Measurements from ENCODE around the gene B3GALT5.

B3GALT5 gene

GRCh38 chr21:39602793-39603192 lies 9.9 kb upstream of the B3GALT5 start:
- no peak for DNase-seq (ENCODE audit: low read depth in 4 of 4, low spot score in 1 of 4)

GRCh38 chr21:39604951-39605350 lies 7.8 kb upstream of the B3GALT5 start:
- DNase-seq (ENCODE audit: low read depth in 4 of 4, low spot score in 1 of 4) = no peak

DNA sequence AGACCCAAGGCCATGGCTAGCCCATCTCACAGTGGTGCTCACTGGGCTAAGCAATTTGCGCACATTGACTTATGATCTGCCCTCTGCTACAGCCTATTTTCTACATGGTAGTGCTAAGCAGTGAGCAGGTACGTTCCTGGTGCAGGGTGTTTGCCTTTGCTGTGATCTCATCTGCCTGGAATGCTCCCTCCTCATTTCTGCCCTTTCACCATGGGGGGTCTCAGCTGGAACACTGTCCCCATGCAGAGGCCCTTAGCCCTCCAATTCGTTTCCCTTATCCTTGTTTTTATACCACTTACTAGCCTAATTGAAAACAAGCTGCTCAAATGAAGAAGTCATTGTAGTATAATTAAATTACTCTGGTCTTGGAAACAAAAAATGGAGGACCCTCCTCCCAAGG lies 2.0 kb upstream of the B3GALT5 start:
- no peak for DNase-seq (ENCODE audit: low read depth in 4 of 4, low spot score in 1 of 4)

GRCh38 chr21:39611551-39612190 lies 1.1 kb upstream of the B3GALT5 start:
- DNase-seq (ENCODE audit: low read depth in 4 of 4, low spot score in 1 of 4) = no peak

DNA sequence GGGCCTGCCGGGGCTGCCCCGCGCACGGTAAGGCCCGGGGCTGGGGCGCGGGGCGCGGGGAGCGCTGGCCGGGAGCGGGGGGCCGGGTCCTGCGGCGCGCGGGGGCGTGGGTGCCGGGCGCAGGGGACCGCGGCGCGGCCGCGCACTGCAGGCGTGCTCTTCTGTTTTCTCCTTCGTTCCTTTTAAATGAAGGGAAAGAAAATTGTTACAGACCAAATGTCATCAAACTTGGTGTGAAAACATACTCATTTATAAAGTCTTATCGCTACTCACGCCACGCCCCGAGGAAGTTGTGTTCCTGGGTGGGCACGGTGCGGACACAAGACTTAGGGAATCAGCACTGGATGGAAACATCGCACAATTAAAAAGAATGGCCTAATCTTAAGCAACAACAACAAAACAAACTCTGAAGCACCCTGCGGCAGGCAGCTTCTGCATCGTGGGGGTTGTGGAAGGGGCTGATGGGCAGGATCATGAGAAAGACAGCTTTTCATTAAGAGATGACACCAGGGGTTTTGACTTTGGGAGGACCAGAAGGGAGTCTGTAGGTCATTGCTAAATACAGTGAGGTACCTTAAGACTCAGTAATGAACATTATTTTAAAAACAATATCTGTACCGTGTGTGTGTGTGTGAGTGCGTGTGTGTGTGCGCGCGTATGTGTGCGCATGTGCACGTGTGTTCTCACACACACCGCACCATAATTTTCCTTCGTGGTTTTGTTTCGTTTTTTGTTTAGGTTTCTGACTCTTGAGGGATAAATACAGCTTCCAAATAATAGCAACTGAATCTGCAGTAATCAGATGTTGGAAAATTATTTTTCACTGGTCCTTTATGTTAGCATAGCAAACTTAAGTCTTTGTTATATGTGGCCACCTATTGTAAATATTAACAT lies 548 bp downstream of the B3GALT5 start:
- DNase-seq (ENCODE audit: low read depth in 4 of 4, low spot score in 1 of 4) = no peak

DNA sequence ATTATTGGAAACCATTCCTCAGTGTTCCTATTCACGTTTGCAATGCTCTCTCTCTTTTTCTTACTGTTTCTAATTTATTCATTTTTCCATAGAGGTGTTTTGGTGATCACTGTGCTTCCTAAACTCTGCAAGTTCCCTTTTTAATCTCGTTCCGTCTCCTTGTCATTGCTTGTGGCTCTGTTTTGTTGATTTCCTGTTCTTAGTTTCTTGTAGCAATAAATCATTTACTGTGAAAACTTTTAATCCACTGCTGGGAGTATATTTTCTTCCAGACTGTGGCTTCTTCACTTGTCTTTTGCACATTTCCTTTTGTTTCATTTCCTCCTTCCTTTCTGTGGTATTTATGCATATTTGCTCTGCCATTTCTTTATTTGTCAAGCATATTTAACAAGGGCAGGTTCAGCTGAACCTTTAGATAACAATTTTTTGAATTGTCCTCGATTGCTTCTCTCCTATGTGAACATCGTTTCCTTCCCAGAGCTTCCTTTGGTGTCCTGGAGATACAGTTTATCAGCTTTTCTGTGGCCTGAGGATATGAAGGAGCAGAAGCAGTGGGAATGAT lies 3.6 kb downstream of the B3GALT5 start:
- no peak for DNase-seq (ENCODE audit: low read depth in 4 of 4, low spot score in 1 of 4)

GRCh38 chr21:39620856-39621255 lies 8.1 kb downstream of the B3GALT5 start:
- DNase-seq (ENCODE audit: low read depth in 4 of 4, low spot score in 1 of 4) = no peak

DNA sequence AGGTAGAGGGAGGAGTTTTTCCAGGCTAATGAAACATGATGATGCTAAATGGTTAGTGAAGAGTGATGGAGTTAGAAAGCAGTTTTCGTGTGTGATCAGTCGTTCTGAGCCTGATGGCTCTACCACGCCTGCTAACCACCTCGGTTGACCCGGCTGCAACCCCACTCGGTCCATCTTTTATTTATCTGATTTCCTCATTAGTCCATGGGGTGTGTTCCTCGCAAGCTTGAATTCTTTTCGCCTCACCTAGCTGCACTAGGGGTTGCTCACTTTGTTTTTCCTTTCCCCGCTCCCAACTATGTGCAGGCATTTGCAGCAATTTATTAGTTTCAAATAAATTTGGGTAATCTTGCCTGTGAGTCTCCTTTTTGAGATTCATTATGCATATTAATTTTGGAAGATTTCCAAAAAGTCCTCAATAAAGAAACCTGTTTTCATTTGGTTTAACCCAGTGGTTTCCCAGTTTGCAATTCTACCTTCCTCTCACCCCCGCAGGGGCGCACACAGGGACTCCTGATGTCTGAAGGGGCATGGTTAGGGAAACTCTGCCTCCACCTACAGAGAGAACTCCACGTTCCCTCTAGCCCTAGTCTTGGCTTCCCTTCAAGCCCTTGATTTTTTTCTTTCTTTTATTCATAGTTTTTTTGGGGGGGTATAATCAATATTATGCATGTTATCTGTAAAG lies 12.6 kb downstream of the B3GALT5 start:
- no peak for DNase-seq (ENCODE audit: low read depth in 4 of 4, low spot score in 1 of 4)

DNA sequence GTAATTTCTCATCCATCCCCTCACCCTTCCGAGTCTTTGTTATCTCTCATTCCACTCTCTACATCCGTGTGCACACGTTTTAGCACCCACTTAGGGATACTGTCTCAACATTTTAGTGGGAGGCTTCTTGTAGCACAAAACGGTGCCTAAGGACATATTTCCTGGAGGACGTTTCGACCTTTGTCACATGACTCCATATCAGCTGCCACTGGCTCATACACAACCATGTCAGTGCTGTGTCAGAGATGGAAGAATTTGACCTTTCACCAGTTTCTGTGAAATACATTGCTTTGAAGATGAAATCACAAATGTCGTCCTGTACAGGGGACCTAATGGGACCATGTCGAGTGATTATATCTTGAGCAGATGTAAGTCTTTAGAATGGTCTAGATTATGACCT lies 15.6 kb downstream of the B3GALT5 start:
- no peak for DNase-seq (ENCODE audit: low read depth in 4 of 4, low spot score in 1 of 4)

GRCh38 chr21:39630191-39630591 lies 17.5 kb downstream of the B3GALT5 start:
- no peak for DNase-seq (ENCODE audit: low read depth in 4 of 4, low spot score in 1 of 4)

DNA sequence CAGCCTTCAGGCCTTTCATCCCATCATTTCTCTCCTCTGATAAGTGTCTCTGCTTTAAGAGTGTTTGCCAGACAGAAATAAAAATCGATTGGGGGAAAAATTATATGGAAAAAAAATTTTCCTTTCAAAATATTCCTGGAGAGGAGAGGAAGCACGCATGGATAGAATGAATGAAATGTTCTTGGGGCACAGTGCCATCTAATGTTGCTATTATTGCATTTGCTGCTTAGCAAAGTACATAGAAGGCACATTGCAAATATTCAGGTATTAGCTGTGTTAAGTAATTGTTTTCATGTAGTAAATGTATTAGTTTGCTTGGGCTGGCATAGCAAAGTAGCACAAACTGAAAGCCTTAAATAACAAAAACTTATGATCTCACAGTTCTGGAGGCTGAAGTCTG lies 18.1 kb downstream of the B3GALT5 start:
- no peak for DNase-seq (ENCODE audit: low read depth in 4 of 4, low spot score in 1 of 4)

DNA sequence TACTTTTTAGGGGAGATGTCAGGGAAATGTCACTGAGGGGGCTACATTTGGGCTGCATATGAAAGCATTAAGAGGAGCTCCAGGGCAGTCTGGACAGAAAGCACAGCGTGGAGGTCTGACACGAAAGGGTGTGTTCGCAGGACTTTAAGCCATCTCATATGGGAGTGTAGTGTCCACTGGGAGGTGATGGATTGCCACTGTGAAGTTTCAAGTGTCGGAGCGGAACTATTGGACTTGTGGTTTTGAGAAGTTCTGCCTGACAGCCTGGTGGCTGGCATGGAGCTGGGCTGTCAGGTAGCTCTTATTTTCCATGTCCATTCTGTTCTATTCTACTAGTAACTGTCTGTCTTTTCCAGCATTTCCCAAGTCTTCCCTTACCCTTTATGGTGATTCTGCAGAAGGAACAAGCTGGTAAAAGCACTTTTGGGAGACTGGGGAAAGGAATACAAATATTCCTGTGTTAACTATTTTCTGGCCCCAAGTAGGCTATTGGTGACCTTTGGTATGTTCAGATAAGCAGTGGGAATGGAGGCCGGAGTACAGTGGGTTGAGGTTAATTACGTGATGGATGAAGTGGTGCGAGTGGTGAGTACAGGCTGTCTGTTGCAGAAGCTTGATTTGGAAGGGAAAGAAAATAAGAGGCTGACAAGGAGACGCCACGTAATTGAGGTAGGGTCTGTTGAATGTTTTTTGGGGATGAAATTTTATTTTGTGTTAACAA lies 19.3 kb downstream of the B3GALT5 start:
- no peak for DNase-seq (ENCODE audit: low read depth in 4 of 4, low spot score in 1 of 4)

DNA sequence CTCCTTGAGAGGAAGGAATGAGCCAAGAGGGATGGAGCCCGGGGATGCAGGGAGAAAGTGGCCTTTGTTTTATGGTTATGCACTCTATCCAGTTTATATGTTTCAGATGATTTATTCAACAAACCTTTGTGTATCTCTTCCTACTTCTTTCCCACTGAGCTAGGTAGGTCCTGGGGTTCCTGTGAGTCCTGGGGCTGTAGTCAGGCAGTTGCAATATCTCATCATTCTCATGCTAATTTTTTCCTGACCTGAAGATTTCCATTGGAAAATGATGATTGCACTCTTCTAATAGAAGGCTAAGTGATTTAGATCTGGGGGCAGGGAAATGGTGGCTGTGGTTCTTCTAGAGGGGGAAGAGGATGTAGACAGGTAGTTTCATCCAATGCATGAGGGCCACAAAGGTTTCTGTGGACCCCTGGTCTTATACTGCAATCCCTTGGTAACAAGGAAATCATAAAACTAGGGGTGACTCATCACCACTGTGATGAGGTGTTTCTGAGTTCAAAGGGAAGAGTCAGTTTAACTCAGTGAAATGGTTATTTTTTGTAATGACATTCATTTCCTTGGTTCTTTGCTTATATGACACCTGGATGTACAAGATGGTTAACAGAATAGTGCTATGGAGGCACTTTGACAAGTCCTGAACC lies 20.2 kb downstream of the B3GALT5 start:
- DNase-seq (ENCODE audit: low read depth in 4 of 4, low spot score in 1 of 4) = no peak

DNA sequence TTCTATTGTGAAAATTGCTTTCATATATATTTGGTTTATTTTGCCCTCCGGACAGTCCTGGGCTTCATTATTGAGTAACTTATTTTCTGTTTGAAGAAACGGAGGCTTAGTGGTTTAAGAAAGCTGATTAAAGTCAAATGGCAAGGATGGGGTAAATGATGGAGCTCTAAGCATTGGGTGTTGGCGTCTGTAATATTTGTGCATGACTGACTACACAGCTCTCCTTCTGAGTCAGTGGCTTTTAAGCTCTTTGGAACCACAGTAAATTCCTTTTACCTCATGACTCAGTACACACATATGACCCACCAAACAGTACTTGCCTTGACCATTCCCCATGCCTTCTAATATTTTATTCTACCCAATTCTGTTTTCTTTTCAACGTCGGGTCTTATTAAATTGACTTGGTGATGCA lies 21.0 kb downstream of the B3GALT5 start:
- DNase-seq (ENCODE audit: low read depth in 4 of 4, low spot score in 1 of 4) = no peak

- DNase-seq (ENCODE audit: low read depth in 4 of 4, low spot score in 1 of 4) = no peak
Observed at GRCh38 chr21:39634507-39634906, 21.8 kb downstream of the B3GALT5 start.

GRCh38 chr21:39637197-39637970 lies 24.6 kb downstream of the B3GALT5 start:
- no peak for DNase-seq (ENCODE audit: low read depth in 4 of 4, low spot score in 1 of 4)

- DNase-seq (ENCODE audit: low read depth in 4 of 4, low spot score in 1 of 4) = no peak
Observed at GRCh38 chr21:39637971-39638240, 25.2 kb downstream of the B3GALT5 start.

GRCh38 chr21:39638281-39638680 lies 25.5 kb downstream of the B3GALT5 start:
- DNase-seq (ENCODE audit: low read depth in 4 of 4, low spot score in 1 of 4) = no peak

GRCh38 chr21:39640754-39641153 lies 28.0 kb downstream of the B3GALT5 start:
- no peak for DNase-seq (ENCODE audit: low read depth in 4 of 4, low spot score in 1 of 4)

DNA sequence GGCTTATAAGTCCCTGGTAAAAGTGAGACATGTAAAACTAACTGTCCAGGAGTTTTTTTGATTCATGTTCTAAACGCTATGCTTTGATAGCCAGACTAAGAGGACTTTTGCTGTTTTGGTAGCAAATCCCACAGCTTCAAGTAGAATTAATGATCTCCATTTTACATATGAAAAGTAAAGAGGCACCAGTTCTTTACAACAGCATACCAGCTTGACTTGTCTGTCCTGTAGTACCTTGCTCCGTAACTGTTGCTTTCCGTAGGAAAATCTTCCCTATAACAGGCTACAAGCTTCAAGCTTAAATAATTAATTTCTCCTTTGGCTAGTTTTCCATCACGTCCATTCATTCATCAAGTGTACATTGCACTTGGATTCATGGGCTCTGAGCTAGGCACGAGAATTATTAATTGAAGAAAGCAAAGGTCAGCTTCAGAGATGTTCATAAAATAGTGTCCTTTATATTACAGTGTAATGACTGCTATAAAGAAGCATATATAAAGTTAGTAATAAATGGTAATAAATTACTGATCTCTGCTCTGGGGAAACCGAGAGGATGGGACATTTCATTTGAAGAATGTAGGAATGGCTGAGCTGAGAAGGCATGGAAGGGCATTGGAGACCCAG lies 29.2 kb downstream of the B3GALT5 start:
- no peak for DNase-seq (ENCODE audit: low read depth in 4 of 4, low spot score in 1 of 4)
